Inflammatory macrophage treated with lipopolysaccharide for 4 hours (primary cell): ENCODE data around the gene COL20A1.

Experiments
- DNase-seq: peaks from one replicate; pipeline ENCODE4 v3.0.0-alpha.2; 2020

COL20A1 gene

GRCh38 chr20:63310265-63310991 lies 17.4 kb downstream of the COL20A1 start:
- DNase-seq: no peak

DNA sequence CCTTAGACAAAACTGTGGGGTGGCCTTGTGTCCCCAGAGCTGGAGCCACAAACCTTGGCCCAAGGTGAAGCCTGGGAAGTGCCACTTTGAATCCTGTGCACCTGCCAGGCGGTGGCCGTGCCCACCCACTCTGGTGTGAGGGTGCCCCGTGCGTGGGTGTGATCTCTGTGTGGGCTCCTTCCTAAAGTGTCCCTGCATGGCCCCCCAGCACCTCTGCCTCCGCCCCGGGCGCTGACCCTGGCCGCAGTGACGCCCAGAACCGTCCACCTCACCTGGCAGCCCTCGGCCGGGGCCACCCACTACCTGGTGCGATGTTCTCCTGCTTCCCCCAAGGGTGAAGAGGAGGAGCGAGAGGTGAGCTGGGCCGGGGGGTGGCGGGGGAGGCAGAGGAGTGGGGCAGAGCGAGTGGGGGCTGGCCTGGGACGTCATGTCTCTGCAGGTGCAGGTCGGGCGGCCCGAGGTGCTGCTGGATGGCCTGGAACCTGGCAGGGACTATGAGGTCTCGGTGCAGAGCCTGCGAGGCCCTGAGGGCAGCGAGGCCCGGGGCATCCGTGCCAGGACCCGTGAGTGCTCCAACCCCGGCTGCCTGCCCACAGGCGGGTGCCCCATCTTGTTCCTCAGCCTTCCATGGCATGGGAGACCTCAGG lies 18.3 kb downstream of the COL20A1 start:
- DNase-seq: no peak

GRCh38 chr20:63311833-63312243 lies 18.9 kb downstream of the COL20A1 start:
- no peak for DNase-seq

DNA sequence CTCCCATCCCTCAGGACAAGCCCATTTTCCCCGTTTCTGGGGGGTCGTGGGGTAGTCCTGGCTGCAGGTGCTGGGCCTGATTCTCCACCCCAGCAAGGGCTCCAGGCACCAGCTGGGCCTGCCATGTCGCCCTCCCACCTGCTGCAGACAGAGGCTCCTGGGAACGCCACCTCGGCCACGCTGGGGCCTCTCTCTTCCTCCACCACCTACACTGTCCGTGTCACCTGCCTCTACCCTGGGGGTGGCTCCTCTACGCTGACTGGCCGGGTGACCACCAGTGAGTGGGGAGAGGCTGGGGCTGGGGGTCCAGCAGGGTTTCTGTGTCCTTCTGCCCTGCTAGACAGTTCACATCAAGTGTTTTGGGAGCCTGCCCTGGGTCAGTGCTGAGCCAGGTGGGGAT lies 19.3 kb downstream of the COL20A1 start:
- no peak for DNase-seq

DNA sequence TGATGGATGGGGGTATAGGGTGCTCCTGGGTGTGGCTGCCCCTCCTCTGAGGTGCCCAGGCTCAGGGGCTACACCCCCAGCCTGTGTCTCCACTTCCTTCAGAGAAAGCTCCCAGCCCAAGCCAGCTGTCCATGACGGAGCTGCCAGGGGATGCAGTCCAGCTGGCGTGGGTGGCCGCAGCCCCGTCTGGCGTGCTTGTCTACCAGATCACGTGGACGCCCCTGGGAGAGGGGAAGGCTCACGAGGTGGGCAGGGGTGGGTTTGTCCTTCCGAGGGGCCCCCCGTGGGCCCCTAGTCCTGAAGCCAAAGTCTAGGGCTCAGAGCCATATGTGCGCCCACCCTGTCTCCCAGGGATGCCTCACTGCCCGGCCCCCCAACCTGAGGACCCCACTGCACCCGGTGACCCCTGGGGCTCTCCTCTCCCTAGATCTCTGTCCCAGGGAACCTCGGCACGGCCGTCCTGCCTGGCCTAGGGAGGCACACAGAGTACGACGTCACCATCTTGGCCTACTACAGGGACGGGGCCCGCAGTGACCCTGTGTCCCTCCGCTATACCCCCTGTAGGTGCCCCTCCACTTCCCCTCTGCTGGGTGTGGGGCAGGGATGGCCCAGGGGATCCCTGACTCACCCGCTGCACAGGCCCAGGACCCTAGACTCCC lies 19.8 kb downstream of the COL20A1 start:
- no peak for DNase-seq

- DNase-seq: no peak
Observed at GRCh38 chr20:63313349-63314014, 20.5 kb downstream of the COL20A1 start.

DNA sequence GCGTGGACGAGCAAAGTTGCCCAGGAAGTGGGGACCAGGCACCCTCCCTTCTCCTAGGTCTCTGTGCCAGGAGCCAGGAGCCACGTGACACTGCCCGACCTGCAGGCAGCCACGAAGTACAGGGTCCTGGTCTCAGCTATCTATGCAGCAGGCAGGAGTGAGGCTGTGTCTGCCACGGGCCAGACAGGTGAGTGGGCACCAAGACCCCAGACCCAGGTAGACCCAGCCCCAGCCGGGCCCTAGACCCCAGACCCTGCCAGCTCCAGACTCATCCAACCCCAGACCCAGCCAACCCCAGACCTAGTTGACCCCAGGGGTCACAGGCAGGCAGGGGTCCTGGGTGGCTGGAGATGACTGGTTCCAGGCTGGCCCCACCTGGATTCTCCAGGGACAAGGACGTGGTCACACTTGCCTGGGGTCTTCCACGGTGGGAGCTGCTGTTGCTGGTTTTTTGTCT lies 21.1 kb downstream of the COL20A1 start:
- no peak for DNase-seq

DNA sequence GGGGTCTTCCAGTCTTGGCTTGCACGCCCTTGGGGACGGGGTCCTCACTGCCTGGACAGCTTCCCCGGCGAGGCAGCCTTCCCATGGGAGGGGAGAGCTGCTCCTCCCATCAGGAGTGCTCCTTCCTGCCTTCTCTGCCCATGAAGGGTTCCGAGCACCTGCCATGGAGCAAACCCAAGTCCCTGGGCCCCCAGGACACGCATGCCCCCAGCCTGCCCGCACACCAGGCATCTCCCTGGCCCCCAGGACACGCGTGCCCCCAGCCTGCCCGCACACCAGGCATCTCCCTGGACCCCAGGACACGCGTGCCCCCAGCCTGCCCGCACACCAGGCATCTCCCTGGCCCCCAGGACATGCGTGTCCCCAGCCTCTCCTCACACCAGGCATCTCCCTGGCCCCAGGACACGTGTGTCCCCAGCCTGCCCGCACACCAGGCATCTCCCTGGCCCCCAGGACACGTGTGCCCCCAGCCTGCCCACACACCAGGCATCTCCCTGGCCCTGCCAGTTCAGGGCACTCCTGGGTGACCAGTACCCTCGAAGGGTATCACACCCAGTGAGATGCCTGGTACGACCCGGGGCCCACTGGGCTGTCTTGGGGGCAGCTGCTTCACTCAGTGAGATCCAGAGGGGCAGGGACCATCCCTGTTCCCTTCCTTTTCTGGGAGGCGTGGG lies 21.7 kb downstream of the COL20A1 start:
- no peak for DNase-seq

GRCh38 chr20:63315240-63315689 lies 22.3 kb downstream of the COL20A1 start:
- no peak for DNase-seq

GRCh38 chr20:63315731-63316491 lies 22.9 kb downstream of the COL20A1 start:
- no peak for DNase-seq

DNA sequence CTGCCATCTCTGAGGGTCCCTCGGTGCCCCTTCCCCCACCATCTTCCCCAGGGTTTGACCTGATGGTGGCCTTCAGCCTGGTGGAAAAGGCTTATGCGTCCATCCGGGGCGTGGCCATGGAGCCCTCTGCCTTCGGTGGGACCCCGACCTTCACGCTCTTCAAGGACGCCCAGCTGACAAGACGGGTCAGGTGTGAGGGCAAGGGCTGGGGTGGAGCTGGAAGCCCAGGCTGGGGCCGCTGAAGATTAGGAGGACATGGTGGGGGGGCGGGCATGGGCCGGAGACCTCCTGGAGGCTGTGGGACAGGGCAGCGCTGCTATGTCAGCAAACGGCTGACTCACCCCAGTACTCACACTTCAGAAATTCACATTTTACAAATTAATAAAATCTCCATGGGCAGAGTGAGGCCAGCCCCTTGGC lies 23.5 kb downstream of the COL20A1 start:
- no peak for DNase-seq

- no peak for DNase-seq
Observed at GRCh38 chr20:63317061-63317460, 24.1 kb downstream of the COL20A1 start.

GRCh38 chr20:63317601-63318291 lies 24.8 kb downstream of the COL20A1 start:
- DNase-seq: no peak

GRCh38 chr20:63318391-63319163 lies 25.6 kb downstream of the COL20A1 start:
- DNase-seq: no peak

- no peak for DNase-seq
Observed at GRCh38 chr20:63319164-63320040, 26.4 kb downstream of the COL20A1 start.

GRCh38 chr20:63320041-63320511 lies 27.1 kb downstream of the COL20A1 start:
- no peak for DNase-seq

DNA sequence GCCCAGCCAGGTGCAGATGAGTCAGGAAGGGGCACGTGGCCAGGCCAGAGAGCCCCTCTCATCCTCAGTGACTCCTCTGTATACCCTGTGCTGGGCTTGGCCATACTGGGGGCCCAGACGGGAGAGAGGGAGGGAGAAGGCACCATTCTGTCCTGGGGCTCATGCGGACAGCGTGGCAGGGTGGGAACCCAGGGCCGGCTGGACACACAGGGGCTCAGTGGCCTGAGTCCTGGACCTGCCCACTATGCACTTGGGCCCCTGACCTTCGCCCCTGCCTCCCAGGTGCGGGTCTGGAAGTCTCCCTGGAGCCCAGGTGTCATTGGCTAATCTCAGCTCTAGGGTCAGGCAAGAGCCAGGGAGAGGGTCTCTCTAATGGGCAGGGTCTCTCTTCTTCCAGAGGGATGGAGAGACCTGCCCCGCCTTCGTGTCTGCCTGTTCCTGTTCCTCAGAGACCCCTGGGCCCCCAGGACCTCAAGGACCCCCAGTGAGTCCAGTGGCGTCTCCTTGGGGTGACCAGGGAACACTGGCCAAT lies 27.7 kb downstream of the COL20A1 start:
- no peak for DNase-seq

- no peak for DNase-seq
Observed at GRCh38 chr20:63321148-63321831, 28.3 kb downstream of the COL20A1 start.
